K562 (cell line): ENCODE data around the gene GATA5.

Experiments
- ELF4 ChIP-seq: fragments of 450-650 bp; formaldehyde crosslinking; IDR thresholded peaks from 2 replicates; pipeline ENCODE4 v1.4.0; 2022; ENCODE audit warnings: missing genetic modification characterization
- KDM1A ChIP-seq, 2 experiments: fragments of 450-650 bp; IDR thresholded peaks; 2 replicates each; pipeline ENCODE4 v1.6.1; 2016; ENCODE audit warnings: mild to moderate bottlenecking in 2 of 2
- POU5F1 ChIP-seq: fragments of 150-350 bp; IDR thresholded peaks from 2 replicates; pipeline ENCODE4 v1.6.1; 2014; ENCODE audit warnings: borderline replicate concordance, low read length, low read depth, mild to moderate bottlenecking; ENCODE audit not compliant: partially characterized antibody
- RBFOX2 ChIP-seq: fragments of 200-400 bp; formaldehyde crosslinking; IDR thresholded peaks from 2 replicates; pipeline ENCODE4 v1.6.1; 2017; ENCODE audit warnings: low read depth, mild to moderate bottlenecking, low read length, moderate library complexity
- TF ChIP-seq, protein P1 (sequence below): fragments of 450-650 bp; IDR thresholded peaks from 2 replicates; pipeline ENCODE4 v1.6.1; 2017; ENCODE audit warnings: antibody characterized with exemption, mild to moderate bottlenecking

- no peak for TF ChIP-seq KDM1A (IDR thresholded peaks at IDR 0.05)
- TF ChIP-seq RBFOX2 = no peak
- TF ChIP-seq, protein P1, sequence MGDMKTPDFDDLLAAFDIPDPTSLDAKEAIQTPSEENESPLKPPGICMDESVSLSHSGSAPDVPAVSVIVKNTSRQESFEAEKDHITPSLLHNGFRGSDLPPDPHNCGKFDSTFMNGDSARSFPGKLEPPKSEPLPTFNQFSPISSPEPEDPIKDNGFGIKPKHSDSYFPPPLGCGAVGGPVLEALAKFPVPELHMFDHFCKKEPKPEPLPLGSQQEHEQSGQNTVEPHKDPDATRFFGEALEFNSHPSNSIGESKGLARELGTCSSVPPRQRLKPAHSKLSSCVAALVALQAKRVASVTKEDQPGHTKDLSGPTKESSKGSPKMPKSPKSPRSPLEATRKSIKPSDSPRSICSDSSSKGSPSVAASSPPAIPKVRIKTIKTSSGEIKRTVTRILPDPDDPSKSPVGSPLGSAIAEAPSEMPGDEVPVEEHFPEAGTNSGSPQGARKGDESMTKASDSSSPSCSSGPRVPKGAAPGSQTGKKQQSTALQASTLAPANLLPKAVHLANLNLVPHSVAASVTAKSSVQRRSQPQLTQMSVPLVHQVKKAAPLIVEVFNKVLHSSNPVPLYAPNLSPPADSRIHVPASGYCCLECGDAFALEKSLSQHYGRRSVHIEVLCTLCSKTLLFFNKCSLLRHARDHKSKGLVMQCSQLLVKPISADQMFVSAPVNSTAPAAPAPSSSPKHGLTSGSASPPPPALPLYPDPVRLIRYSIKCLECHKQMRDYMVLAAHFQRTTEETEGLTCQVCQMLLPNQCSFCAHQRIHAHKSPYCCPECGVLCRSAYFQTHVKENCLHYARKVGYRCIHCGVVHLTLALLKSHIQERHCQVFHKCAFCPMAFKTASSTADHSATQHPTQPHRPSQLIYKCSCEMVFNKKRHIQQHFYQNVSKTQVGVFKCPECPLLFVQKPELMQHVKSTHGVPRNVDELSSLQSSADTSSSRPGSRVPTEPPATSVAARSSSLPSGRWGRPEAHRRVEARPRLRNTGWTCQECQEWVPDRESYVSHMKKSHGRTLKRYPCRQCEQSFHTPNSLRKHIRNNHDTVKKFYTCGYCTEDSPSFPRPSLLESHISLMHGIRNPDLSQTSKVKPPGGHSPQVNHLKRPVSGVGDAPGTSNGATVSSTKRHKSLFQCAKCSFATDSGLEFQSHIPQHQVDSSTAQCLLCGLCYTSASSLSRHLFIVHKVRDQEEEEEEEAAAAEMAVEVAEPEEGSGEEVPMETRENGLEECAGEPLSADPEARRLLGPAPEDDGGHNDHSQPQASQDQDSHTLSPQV = no peak
- no peak for TF ChIP-seq ELF4 (CRISPR knock-in tag)
- no peak for TF ChIP-seq POU5F1
Measured at GRCh38 chr20:62481425-62482145, 5.8 kb upstream of the GATA5 start.
